Activated CD4-positive, alpha-beta T cell treated with anti-CD3 and anti-CD28 coated beads, Interleukin-2, Interleukin-4, amounts not matched to agents 100 ng/mL and 50 ng/mL, durations not matched to agents 16 hours and 8 hours (primary cell): ENCODE results near the gene CNP.
"Not testable (repeated sequence)": the region's sequence is repeated elsewhere in the genome, so short reads cannot be mapped to it uniquely, and the experiment has no call there.

ENCODE experiments used
- DNase-seq: peaks from one replicate; pipeline ENCODE4 v3.0.0-alpha.2; 2020; ENCODE audit warnings: low spot score

CNP gene

GRCh38 chr17:41966463-41967140 lies at the start of gene CNP:
CNP (plus strand) TSS chr17:41966795; CDS start chr17:41966885, 90 bp downstream.
- DNase-seq = peak; percentile 89

GRCh38 chr17:41917192-41917591 lies 49.4 kb upstream of the CNP start:
- peak; percentile 10 for DNase-seq

GRCh38 chr17:41917679-41918313 lies 48.8 kb upstream of the CNP start:
- DNase-seq = peak; percentile 26

- DNase-seq = peak; percentile 98
These were observed 48.1 kb upstream of the CNP start, which contains the start of gene ACLY for GRCh38 chr17:41918314-41919164. ACLY (minus strand) TSS chr17:41918951; CDS start chr17:41913873, 5,078 bp downstream.

GRCh38 chr17:41919165-41919817 lies 47.3 kb upstream of the CNP start:
- DNase-seq = no peak

GRCh38 chr17:41919840-41920579 lies 46.6 kb upstream of the CNP start:
- no peak for DNase-seq

GRCh38 chr17:41920580-41920955 lies 46.0 kb upstream of the CNP start:
- DNase-seq = no peak

GRCh38 chr17:41925991-41926590 lies 40.5 kb upstream of the CNP start:
- no peak for DNase-seq

- no peak for DNase-seq
These were observed 37.8 kb upstream of the CNP start for GRCh38 chr17:41928693-41929251.

- peak; percentile 96 for DNase-seq
These were observed 36.4 kb upstream of the CNP start, which contains the start of gene ODAD4 for GRCh38 chr17:41930009-41930832. ODAD4 (plus strand) TSS chr17:41930617; CDS start chr17:41930724, 107 bp downstream.

- not testable (repeated sequence) for DNase-seq
These were observed 35.8 kb upstream of the CNP start for GRCh38 chr17:41930833-41931156.

- DNase-seq = not testable (repeated sequence)
These were observed 34.9 kb upstream of the CNP start for GRCh38 chr17:41931715-41932114.

- peak; percentile 10 for DNase-seq
These were observed 33.7 kb upstream of the CNP start for GRCh38 chr17:41932816-41933389.

- no peak for DNase-seq
These were observed 31.0 kb upstream of the CNP start for GRCh38 chr17:41935641-41936040.

- DNase-seq = no peak
These were observed 28.3 kb upstream of the CNP start for GRCh38 chr17:41937970-41938954.

GRCh38 chr17:41939044-41939692 lies 27.4 kb upstream of the CNP start:
- DNase-seq = no peak

GRCh38 chr17:41939693-41940090 lies 26.9 kb upstream of the CNP start:
- no peak for DNase-seq

- DNase-seq = no peak
These were observed 25.4 kb upstream of the CNP start for GRCh38 chr17:41941168-41941567.
